CD4-positive, alpha-beta T cell (primary cell): Measurements from ENCODE around the gene AZU1. TPM values are rescaled to one million over a fixed set of nuclear protein-coding genes. Genes with fewer than 3 reads are reported as not detected.
"Not testable (repeated sequence)": the region's sequence is repeated elsewhere in the genome, so short reads cannot be mapped to it uniquely, and the experiment has no call there.

Experiments used
- ATAC-seq: fragments of 200-7000 bp; cut with Tn5 transposase; one replicate; pipeline ENCODE4 v1.10.0; 2022; ENCODE audit warnings: mild to moderate bottlenecking; ENCODE audit not compliant: poor library complexity
- CTCF ChIA-PET: fragments of 350-600 bp; sonication (Branson Sonifier 250); formaldehyde crosslinking; loops from one replicate; lab custom pipeline; 2021; ENCODE audit warnings: antibody characterized with exemption, inconsistent platforms; lab: Charles Lee
- POLR2A ChIA-PET: fragments of 350-600 bp; sonication (Branson Sonifier 250); formaldehyde crosslinking; loops from one replicate; lab custom pipeline; 2021; ENCODE audit warnings: antibody characterized with exemption, inconsistent platforms; lab: Charles Lee
- DNase-seq, 14 experiments: peaks; one replicate each; pipeline ENCODE4 v3.0.0-alpha.2; 2013 to 2020; ENCODE audit warnings: mixed read lengths in 2 of 14
- H3K27ac ChIP-seq, 2 donors: one replicate each; pipeline versions ENCODE4 v1.5.1 to v1.7.0; 2013; ENCODE audit warnings: low read length in 2 of 2, low read depth in 1 of 2, mild to moderate bottlenecking in 1 of 2
- H3K27me3 ChIP-seq, 2 experiments: 1 replicate in 1 of 2; 2 replicates in 1 of 2; pipeline versions ENCODE4 v1.6.1 to v1.7.0; 2013; ENCODE audit warnings: low read length in 2 of 2, control low read depth in 1 of 2, mild to moderate bottlenecking in 1 of 2, moderate library complexity in 1 of 2; ENCODE audit not compliant: insufficient read depth in 2 of 2, control insufficient read depth in 1 of 2
- H3K36me3 ChIP-seq: one replicate; pipeline ENCODE4 v1.6.1; 2013; ENCODE audit warnings: low read length, control low read depth; ENCODE audit not compliant: insufficient read depth
- H3K4me1 ChIP-seq: one replicate; pipeline ENCODE4 v1.6.1; 2013; ENCODE audit warnings: low read length, control low read depth; ENCODE audit not compliant: insufficient read depth
- H3K4me3 ChIP-seq: one replicate; pipeline ENCODE4 v1.5.1; 2013; ENCODE audit warnings: mild to moderate bottlenecking, low read length, moderate library complexity
- H3K9me3 ChIP-seq, 2 experiments: 1 replicate in 1 of 2; 2 replicates in 1 of 2; pipeline versions ENCODE4 v1.6.1 to v1.7.0; 2013; ENCODE audit warnings: low read length in 2 of 2, mild to moderate bottlenecking in 2 of 2, control low read depth in 1 of 2, moderate library complexity in 1 of 2; ENCODE audit not compliant: control insufficient read depth in 1 of 2, insufficient read depth in 1 of 2
- H3K27ac Mint-ChIP-seq: one replicate; pipeline ENCODE4 v1.8.0; 2020; ENCODE audit warnings: mixed read lengths
- H3K27me3 Mint-ChIP-seq: one replicate; pipeline ENCODE4 v1.8.0; 2021; ENCODE audit warnings: mixed read lengths
- H3K36me3 Mint-ChIP-seq: one replicate; pipeline ENCODE4 v1.8.0; 2021; ENCODE audit warnings: low read depth, mixed read lengths
- H3K4me1 Mint-ChIP-seq: one replicate; pipeline ENCODE4 v1.8.0; 2021; ENCODE audit warnings: low read depth, mixed read lengths
- H3K4me3 Mint-ChIP-seq: one replicate; pipeline ENCODE4 v1.8.0; 2020; ENCODE audit warnings: mild to moderate bottlenecking, mixed read lengths
- H3K9me3 Mint-ChIP-seq: one replicate; pipeline ENCODE4 v1.8.0; 2020; ENCODE audit warnings: mixed read lengths
- CTCF ChIP-seq: fragments of 200-600 bp; IDR thresholded peaks from one replicate; pipeline ENCODE4 v1.8.0; 2022; ENCODE audit warnings: antibody characterized with exemption, mild to moderate bottlenecking
- intact Hi-C, 2 experiments: fragments of 100-400 bp; cut with DNase I in 1 of 2; cut with micrococcal nuclease in 1 of 2; formaldehyde crosslinking; loops; one replicate each; pipeline versions ENCODE4 v1.15.1 to v1.9.0; 2023 to 2025; cut with DNase I, micrococcal nuclease
- total RNA-seq, 174 experiments: library from RNA in 2 of 174; stranded (reverse) in 2 of 174; gene quantifications; one replicate each; pipeline ENCODE4 v1.2.3 and lab custom pipeline; 2021 to 2026

Gene AZU1
- total RNA-seq, 2 experiments from 2014 or later = 0.47 to 0.49 TPM

DNA sequence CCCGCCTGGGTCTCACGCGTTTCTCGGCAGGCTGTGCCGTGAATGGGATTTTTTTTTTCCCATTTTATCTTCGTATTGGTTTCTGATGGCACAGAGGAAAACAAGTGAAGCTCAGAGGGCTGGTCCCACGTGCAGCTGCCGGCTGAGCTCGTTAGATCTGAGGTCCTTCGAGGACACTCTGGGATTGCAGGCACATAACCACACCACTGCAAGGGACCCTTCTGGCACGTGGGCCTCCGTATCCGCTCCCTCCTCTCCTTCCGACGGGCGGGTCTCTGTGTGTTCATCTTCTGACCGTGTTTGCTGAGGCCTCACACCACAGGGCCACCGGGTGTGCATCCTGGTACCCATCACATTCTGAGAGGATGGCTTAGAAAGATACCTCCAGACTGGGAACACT lies 48.5 kb downstream of the AZU1 start:
- Mint-ChIP-seq H3K4me3 (no peak overlapping the region), H3K9me3 (no peaks in the 10 kb centered on the region), H3K36me3 (peaks cover 21% of the 10 kb centered on the region), H3K27me3 (no peaks in the 10 kb centered on the region), H3K4me1 (peaks cover 18% of the 10 kb centered on the region), H3K27ac (no peak overlapping the region)
- Histone ChIP-seq H3K4me3 (no peak overlapping the region), H3K36me3 (peaks cover 21% of the 10 kb centered on the region), H3K9me3 (no peaks in the 10 kb centered on the region), H3K27ac (no peak overlapping the region), H3K4me1 (peaks cover 16% of the 10 kb centered on the region), H3K27me3 (no peaks in the 10 kb centered on the region)
- ChIA-PET POLR2A (no interaction called here), CTCF (interaction anchor here (1.2 to 1.4 kb wide), 2 partner anchors 17 to 32 kb away, joined by 3 to 4 read pairs; partner anchors contain the start of genes MED16 and RNU6-9)
- DNase-seq = no peak
- ATAC-seq = no peak
- intact Hi-C loops = no loop called here
- no peak for TF ChIP-seq CTCF

GRCh38 chr19:876780-877314 lies 49.2 kb downstream of the AZU1 start:
- Mint-ChIP-seq H3K27me3 (no peaks in the 10 kb centered on the region), H3K36me3 (peaks cover 24% of the 10 kb centered on the region), H3K4me3 (no peak overlapping the region), H3K9me3 (no peaks in the 10 kb centered on the region), H3K4me1 (peaks cover 14% of the 10 kb centered on the region), H3K27ac (no peak overlapping the region)
- no peak for ATAC-seq
- no peaks in the 10 kb centered on the region for H3K9me3 ChIP-seq
- intact Hi-C loops = no loop called here
- ChIA-PET POLR2A (interaction anchor here (2.8 kb wide), 1 partner anchor 16 kb away, joined by 8 read pairs; the partner anchor contains the start of genes MED16 and RNU6-9), CTCF (no interaction called here)
- peaks cover 25% of the 10 kb centered on the region for H3K36me3 ChIP-seq
- no peak overlapping the region for H3K4me3 ChIP-seq
- DNase-seq = no peak
- TF ChIP-seq CTCF = no peak
- peaks cover 15% of the 10 kb centered on the region for H3K4me1 ChIP-seq
- no peak overlapping the region for H3K27ac ChIP-seq
- H3K27me3 ChIP-seq = no peaks in the 10 kb centered on the region

DNA sequence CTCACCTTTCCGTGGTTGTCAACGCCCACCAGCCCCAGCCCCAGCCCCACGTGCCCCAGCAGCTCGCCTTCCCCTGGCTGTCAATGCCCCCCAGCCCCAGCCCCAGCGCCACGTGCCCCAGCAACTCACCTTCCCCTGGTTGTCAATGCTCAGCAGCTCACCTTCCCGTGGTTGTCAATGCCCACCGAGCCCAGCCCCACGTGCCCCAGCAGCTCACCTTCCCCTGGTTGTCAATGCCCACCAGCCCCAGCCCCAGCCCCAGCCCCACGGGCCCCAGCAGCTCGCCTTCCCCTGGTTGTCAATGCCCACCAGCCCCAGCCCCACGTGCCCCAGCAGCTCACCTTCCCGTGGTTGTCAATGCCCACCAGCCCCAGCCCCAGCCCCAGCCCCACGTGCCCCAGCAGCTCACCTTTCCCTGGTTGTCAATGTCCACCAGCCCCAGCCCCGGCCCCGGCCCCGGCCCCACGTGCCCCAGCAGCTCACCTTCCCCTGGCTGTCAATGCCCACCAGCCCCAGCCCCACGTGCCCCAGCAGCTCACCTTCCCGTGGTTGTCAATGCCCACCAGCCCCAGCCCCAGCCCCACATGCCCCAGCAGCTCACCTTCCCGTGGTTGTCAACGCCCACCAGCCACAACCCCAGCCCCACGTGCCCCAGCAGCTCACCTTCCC lies 50.5 kb downstream of the AZU1 start:
- H3K27me3 ChIP-seq, DNase-seq, H3K9me3 Mint-ChIP-seq, H3K4me1 Mint-ChIP-seq, ATAC-seq, H3K9me3 ChIP-seq, H3K27ac Mint-ChIP-seq, H3K27ac ChIP-seq, H3K4me1 ChIP-seq, H3K4me3 ChIP-seq, H3K4me3 Mint-ChIP-seq, H3K27me3 Mint-ChIP-seq, intact Hi-C loops: not testable (repeated sequence)
- peaks cover 35% of the 10 kb centered on the region for H3K36me3 ChIP-seq
- H3K36me3 Mint-ChIP-seq = peaks cover 29% of the 10 kb centered on the region
- CTCF ChIA-PET = interaction anchor here (1.6 kb wide), 1 partner anchor 15 kb away, joined by 5 read pairs; no protein-coding TSS in a partner anchor
- POLR2A ChIA-PET = interaction anchor here (2.8 kb wide), 1 partner anchor 15 kb away, joined by 8 read pairs; the partner anchor contains the start of genes MED16 and RNU6-9

- DNase-seq, H3K27ac ChIP-seq, H3K4me1 ChIP-seq, H3K9me3 ChIP-seq, ATAC-seq, H3K9me3 Mint-ChIP-seq, intact Hi-C loops, H3K4me1 Mint-ChIP-seq, H3K27me3 Mint-ChIP-seq, H3K4me3 ChIP-seq, H3K27me3 ChIP-seq, H3K4me3 Mint-ChIP-seq, H3K27ac Mint-ChIP-seq: not testable (repeated sequence)
- H3K36me3 Mint-ChIP-seq = peaks cover 36% of the 10 kb centered on the region
- POLR2A ChIA-PET = interaction anchor here (0.8 to 2.8 kb wide), 2 partner anchors 14 to 16 kb away, joined by 3 to 8 read pairs; partner anchors contain the start of genes MED16 and RNU6-9
- H3K36me3 ChIP-seq = peaks cover 41% of the 10 kb centered on the region
- CTCF ChIA-PET = interaction anchor here (0.8 to 1.6 kb wide), 2 partner anchors 15 to 42 kb away, joined by 4 to 5 read pairs; no protein-coding TSS in a partner anchor
These were observed 51.3 kb downstream of the AZU1 start for GRCh38 chr19:878751-879561.
